Measurements from ENCODE around the gene FNIP1.

The FNIP1 gene

DNA sequence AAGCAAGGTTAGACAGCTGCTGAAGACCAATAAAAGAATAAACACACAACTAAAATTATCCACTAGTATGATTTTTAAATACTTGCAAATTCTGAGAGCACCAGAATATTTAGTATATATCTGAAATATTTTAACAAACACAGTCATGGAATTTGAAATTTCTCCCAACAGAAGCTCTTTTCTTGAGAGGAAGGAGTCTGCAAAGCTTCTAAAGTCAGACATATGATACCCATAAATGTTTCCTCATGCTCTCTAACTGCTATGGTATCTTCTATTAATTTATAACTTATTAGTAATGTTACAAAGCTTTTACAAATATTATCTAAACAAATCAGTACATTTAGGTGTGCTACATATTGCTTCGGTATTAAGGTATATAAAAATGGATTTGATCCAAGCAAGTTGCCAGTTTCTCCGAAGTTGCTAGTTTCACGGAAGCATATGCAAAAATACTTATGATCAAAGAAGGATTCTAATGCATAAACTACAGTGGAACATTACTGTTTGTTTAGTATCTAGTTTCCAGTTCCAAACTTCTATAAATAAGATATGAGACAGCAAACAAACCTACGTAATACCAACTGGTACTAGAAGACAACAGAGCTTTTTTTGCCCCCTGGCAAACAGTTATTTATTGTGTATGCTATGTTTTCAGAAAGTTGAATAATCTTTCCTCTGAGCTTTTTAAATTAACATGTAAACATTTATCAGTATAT is 22.0 kb downstream of the FNIP1 start:
- TF ChIP-seq NFIC (IDR thresholded peaks at IDR 0.05) (no peak), EGR1 (IDR thresholded peaks at IDR 0.05) (no peak), CEBPB (IDR thresholded peaks at IDR 0.05) (no peak), FOXM1 (IDR thresholded peaks at IDR 0.05; ENCODE audit: borderline replicate concordance, low read depth) (no peak), EP300 (IDR thresholded peaks at IDR 0.05; ENCODE audit: borderline replicate concordance) (no peak), TEAD4 (IDR thresholded peaks at IDR 0.05) (no peak), CREB1 (IDR thresholded peaks at IDR 0.05; ENCODE audit: low read depth) (no peak), RAD21 (IDR thresholded peaks at IDR 0.05; ENCODE audit: low read depth) (no peak), TAF1 (IDR thresholded peaks at IDR 0.05; ENCODE audit: low read depth) (no peak), YY1 (IDR thresholded peaks at IDR 0.05; ENCODE audit: low read depth) (no peak), ZBTB7A (IDR thresholded peaks at IDR 0.05; ENCODE audit: low read depth) (no peak), TCF12 (IDR thresholded peaks at IDR 0.05; ENCODE audit: low read depth) (no peak)
- TF ChIP-seq, protein P1, sequence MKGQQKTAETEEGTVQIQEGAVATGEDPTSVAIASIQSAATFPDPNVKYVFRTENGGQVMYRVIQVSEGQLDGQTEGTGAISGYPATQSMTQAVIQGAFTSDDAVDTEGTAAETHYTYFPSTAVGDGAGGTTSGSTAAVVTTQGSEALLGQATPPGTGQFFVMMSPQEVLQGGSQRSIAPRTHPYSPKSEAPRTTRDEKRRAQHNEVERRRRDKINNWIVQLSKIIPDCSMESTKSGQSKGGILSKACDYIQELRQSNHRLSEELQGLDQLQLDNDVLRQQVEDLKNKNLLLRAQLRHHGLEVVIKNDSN (IDR thresholded peaks at IDR 0.05): no peak
- TF ChIP-seq, protein P2, sequence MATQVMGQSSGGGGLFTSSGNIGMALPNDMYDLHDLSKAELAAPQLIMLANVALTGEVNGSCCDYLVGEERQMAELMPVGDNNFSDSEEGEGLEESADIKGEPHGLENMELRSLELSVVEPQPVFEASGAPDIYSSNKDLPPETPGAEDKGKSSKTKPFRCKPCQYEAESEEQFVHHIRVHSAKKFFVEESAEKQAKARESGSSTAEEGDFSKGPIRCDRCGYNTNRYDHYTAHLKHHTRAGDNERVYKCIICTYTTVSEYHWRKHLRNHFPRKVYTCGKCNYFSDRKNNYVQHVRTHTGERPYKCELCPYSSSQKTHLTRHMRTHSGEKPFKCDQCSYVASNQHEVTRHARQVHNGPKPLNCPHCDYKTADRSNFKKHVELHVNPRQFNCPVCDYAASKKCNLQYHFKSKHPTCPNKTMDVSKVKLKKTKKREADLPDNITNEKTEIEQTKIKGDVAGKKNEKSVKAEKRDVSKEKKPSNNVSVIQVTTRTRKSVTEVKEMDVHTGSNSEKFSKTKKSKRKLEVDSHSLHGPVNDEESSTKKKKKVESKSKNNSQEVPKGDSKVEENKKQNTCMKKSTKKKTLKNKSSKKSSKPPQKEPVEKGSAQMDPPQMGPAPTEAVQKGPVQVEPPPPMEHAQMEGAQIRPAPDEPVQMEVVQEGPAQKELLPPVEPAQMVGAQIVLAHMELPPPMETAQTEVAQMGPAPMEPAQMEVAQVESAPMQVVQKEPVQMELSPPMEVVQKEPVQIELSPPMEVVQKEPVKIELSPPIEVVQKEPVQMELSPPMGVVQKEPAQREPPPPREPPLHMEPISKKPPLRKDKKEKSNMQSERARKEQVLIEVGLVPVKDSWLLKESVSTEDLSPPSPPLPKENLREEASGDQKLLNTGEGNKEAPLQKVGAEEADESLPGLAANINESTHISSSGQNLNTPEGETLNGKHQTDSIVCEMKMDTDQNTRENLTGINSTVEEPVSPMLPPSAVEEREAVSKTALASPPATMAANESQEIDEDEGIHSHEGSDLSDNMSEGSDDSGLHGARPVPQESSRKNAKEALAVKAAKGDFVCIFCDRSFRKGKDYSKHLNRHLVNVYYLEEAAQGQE (IDR thresholded peaks at IDR 0.05; ENCODE audit: low read depth): no peak
- TF ChIP-seq, protein P3, sequence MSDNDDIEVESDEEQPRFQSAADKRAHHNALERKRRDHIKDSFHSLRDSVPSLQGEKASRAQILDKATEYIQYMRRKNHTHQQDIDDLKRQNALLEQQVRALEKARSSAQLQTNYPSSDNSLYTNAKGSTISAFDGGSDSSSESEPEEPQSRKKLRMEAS (IDR thresholded peaks at IDR 0.05): no peak

DNA sequence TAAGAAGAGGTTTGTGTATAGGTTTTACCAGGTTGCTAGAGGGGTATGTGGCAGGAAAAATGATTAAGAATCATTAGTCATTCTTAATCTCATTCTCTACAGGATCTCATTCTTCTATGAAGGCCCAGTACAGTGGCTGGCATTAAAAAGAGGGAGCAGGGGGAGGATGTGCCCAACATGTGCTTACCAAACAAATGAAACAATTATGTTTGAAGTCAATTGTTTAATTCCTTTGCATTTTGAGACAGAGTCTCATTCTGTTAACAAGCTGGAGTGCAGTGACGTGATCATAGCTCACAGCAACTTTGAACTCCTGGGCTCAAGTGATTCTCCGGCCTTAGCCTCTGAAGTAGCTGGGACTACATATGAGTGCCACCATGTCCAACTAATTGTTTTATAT is 23.0 kb downstream of the FNIP1 start:
- no peak for TF ChIP-seq EP300 (IDR thresholded peaks at IDR 0.05; ENCODE audit: borderline replicate concordance)
- TF ChIP-seq RAD21 (IDR thresholded peaks at IDR 0.05; ENCODE audit: low read depth): no peak
- TF ChIP-seq TAF1 (IDR thresholded peaks at IDR 0.05; ENCODE audit: low read depth): no peak
- no peak for TF ChIP-seq EGR1 (IDR thresholded peaks at IDR 0.05)
- TF ChIP-seq FOXM1 (IDR thresholded peaks at IDR 0.05; ENCODE audit: borderline replicate concordance, low read depth): no peak
- no peak for TF ChIP-seq YY1 (IDR thresholded peaks at IDR 0.05; ENCODE audit: low read depth)

DNA sequence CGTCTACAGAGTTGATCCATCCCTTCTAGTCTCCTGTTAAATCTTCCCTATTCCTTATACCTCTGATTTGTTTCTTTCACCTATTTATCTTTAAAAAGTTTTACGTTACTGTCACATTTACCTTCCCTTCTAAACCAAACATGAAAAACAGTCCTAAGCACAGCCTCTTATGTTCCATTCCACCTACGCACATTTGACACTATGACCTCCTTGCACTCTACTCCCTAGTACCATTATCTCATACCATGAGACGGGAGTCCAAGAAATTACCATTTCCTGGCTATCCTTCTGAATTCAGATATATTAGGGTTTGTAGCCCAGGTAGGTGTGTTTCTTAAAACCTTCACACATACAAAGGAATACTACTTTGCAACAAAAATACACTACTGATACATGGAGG is 25.1 kb downstream of the FNIP1 start:
- no peak for TF ChIP-seq EGR1 (IDR thresholded peaks at IDR 0.05)
- no peak for TF ChIP-seq NFIC (IDR thresholded peaks at IDR 0.05)
- TF ChIP-seq CEBPB (IDR thresholded peaks at IDR 0.05): no peak
- no peak for TF ChIP-seq TAF1 (IDR thresholded peaks at IDR 0.05; ENCODE audit: low read depth)
- TF ChIP-seq, protein P3 (IDR thresholded peaks at IDR 0.05): no peak
- no peak for TF ChIP-seq TCF12 (IDR thresholded peaks at IDR 0.05; ENCODE audit: low read depth)
- TF ChIP-seq RAD21 (IDR thresholded peaks at IDR 0.05; ENCODE audit: low read depth): no peak
- TF ChIP-seq TEAD4 (IDR thresholded peaks at IDR 0.05): no peak
- TF ChIP-seq, protein P2 (IDR thresholded peaks at IDR 0.05; ENCODE audit: low read depth): no peak
- no peak for TF ChIP-seq EP300 (IDR thresholded peaks at IDR 0.05; ENCODE audit: borderline replicate concordance)
- TF ChIP-seq CREB1 (IDR thresholded peaks at IDR 0.05; ENCODE audit: low read depth): no peak
- TF ChIP-seq FOXM1 (IDR thresholded peaks at IDR 0.05; ENCODE audit: borderline replicate concordance, low read depth): no peak
- TF ChIP-seq, protein P1 (IDR thresholded peaks at IDR 0.05): no peak
- TF ChIP-seq ZBTB7A (IDR thresholded peaks at IDR 0.05; ENCODE audit: low read depth): no peak
- TF ChIP-seq YY1 (IDR thresholded peaks at IDR 0.05; ENCODE audit: low read depth): no peak

DNA sequence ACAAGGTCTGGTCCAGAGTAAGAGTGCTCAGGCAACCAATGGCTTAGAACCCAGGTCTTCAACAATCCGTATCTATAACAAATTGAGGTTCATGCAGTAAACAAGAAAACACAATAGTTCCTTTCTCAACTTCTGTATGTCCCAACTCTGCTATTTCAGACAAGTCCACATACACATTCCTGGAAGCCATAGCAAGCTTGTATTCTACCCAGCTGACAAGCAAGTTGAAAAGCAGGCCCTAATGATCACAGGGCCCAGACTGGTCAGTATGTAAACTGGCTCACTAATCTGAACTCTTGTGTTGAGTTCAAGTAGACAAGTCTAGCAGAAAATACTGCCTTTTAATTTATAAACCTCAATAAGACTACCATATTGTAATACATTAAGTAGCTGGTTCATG is 26.9 kb downstream of the FNIP1 start:
- TF ChIP-seq ZBTB7A (IDR thresholded peaks at IDR 0.05; ENCODE audit: low read depth): no peak
- TF ChIP-seq TEAD4 (IDR thresholded peaks at IDR 0.05): no peak
- TF ChIP-seq FOXM1 (IDR thresholded peaks at IDR 0.05; ENCODE audit: borderline replicate concordance, low read depth): no peak
- TF ChIP-seq, protein P1 (IDR thresholded peaks at IDR 0.05): no peak
- TF ChIP-seq, protein P3 (IDR thresholded peaks at IDR 0.05): no peak
- TF ChIP-seq TAF1 (IDR thresholded peaks at IDR 0.05; ENCODE audit: low read depth): no peak
- no peak for TF ChIP-seq CREB1 (IDR thresholded peaks at IDR 0.05; ENCODE audit: low read depth)
- no peak for TF ChIP-seq EP300 (IDR thresholded peaks at IDR 0.05; ENCODE audit: borderline replicate concordance)
- no peak for TF ChIP-seq CEBPB (IDR thresholded peaks at IDR 0.05)
- TF ChIP-seq, protein P2 (IDR thresholded peaks at IDR 0.05; ENCODE audit: low read depth): no peak
- no peak for TF ChIP-seq EGR1 (IDR thresholded peaks at IDR 0.05)
- TF ChIP-seq TCF12 (IDR thresholded peaks at IDR 0.05; ENCODE audit: low read depth): no peak
